HepG2 (cell line): Measurements from ENCODE around the gene RBBP8NL. TPM values are rescaled to one million over a fixed set of nuclear protein-coding genes. Genes with fewer than 3 reads are reported as not detected.

Experiments used
- BORCS8-MEF2B ChIP-seq: sonication (generic); formaldehyde crosslinking; IDR thresholded peaks from 2 replicates; pipeline ENCODE4 v1.8.0; 2022; ENCODE audit warnings: mild to moderate bottlenecking, missing genetic modification reagents
- KIAA2018 ChIP-seq: sonication (generic); formaldehyde crosslinking; IDR thresholded peaks from 2 replicates; pipeline ENCODE4 v1.5.0; 2020; ENCODE audit warnings: mild to moderate bottlenecking, missing genetic modification reagents, borderline replicate concordance
- NRL ChIP-seq: sonication (generic); formaldehyde crosslinking; IDR thresholded peaks from 2 replicates; pipeline ENCODE4 v1.5.0; 2020; ENCODE audit warnings: missing genetic modification reagents, mild to moderate bottlenecking, moderate library complexity, borderline replicate concordance
- SMC3 ChIP-seq: IDR thresholded peaks from 2 replicates; pipeline ENCODE4 v1.6.1; 2011; ENCODE audit warnings: low read length, improper control_type of control experiment
- SNAPC2 ChIP-seq: sonication (generic); formaldehyde crosslinking; IDR thresholded peaks from 2 replicates; pipeline ENCODE4 v1.8.1; 2022; ENCODE audit warnings: mild to moderate bottlenecking, missing genetic modification reagents
- SNAPC4 ChIP-seq: sonication (generic); formaldehyde crosslinking; IDR thresholded peaks from 2 replicates; pipeline ENCODE4 v1.4.0; 2020; ENCODE audit warnings: mild to moderate bottlenecking, missing genetic modification reagents
- THAP11 ChIP-seq: IDR thresholded peaks from 2 replicates; pipeline ENCODE4 v1.6.1; 2016; ENCODE audit warnings: missing biosample characterization, missing genetic modification reagents
- THAP7 ChIP-seq: sonication (generic); formaldehyde crosslinking; IDR thresholded peaks from 2 replicates; pipeline ENCODE4 v1.8.1; 2023; ENCODE audit warnings: mild to moderate bottlenecking, missing genetic modification reagents
- ZFP36L1 ChIP-seq: sonication (generic); formaldehyde crosslinking; IDR thresholded peaks from 2 replicates; pipeline ENCODE4 v1.8.0; 2022; ENCODE audit warnings: mild to moderate bottlenecking, missing genetic modification reagents, moderate library complexity
- ZNF770 ChIP-seq: sonication (generic); formaldehyde crosslinking; IDR thresholded peaks from 2 replicates; pipeline ENCODE4 v1.5.0; 2020; ENCODE audit warnings: mild to moderate bottlenecking, missing genetic modification reagents
- ZSCAN29 ChIP-seq: sonication (generic); formaldehyde crosslinking; conservative IDR thresholded peaks from 2 replicates; pipeline ENCODE4 v1.4.0; 2020; ENCODE audit warnings: mild to moderate bottlenecking, missing genetic modification reagents
- polyA plus RNA-seq, 8 experiments: library from polyadenylated mRNA; depleted of rRNA in 3 of 8; stranded (reverse) in 7 of 8; unstranded in 1 of 8; fragments of >200 nt; fragmentation: Illumina TruSeq in 4 of 8; extraction: Trizol in 4 of 8; gene quantifications; 2 replicates each; pipeline versions ENCODE4 v1.2.1 to v1.2.3, GENCODE V29; 2011 to 2016; ENCODE audit warnings: low read depth in 4 of 8, missing spikeins in 1 of 8, mixed read lengths in 1 of 8; ENCODE audit not compliant: insufficient read depth in 1 of 8
- total RNA-seq, 5 experiments: library from RNA; depleted of rRNA; stranded (reverse); fragments of >200 nt; fragmentation: Illumina TruSeq; extraction: Trizol; gene quantifications; 2 replicates each; pipeline ENCODE4 v1.2.3, GENCODE V29; 2016; ENCODE audit warnings: low read depth in 1 of 5

Gene RBBP8NL
- total and polyA plus RNA-seq, 2 of the 13 experiments (the other 11 are each of a cell fraction or from before 2014, with no cell fraction given), result 0.69 to 0.86 TPM

- no peak for TF ChIP-seq KIAA2018
- 0 out of 2 replicates have a peak, but pooled peaks have one; percentile 3 for TF ChIP-seq THAP11
- TF ChIP-seq ZSCAN29 (CRISPR knock-in tag), result peak; percentile 74; the same call in 1 of the 2 replicates
- TF ChIP-seq SNAPC4, result peak; percentile 89
- peak; percentile 26 for TF ChIP-seq ZNF770
- TF ChIP-seq ZFP36L1 (CRISPR knock-in tag), result peak; percentile 41; the same call in 1 of the 2 replicates
- peak; percentile 84; the same call in 1 of the 2 replicates for TF ChIP-seq BORCS8-MEF2B
- peak; percentile 72; the same call in 1 of the 2 replicates for TF ChIP-seq THAP7
- TF ChIP-seq SNAPC2 (CRISPR knock-in tag), result peak; percentile 96
- TF ChIP-seq NRL (CRISPR knock-in tag), result no peak; the same call in 1 of the 2 replicates
- no peak for TF ChIP-seq SMC3
Measured at GRCh38 chr20:62370807-62371587, 56.3 kb downstream of the RBBP8NL start (continued).
